COR-L47 (cell line): ENCODE data around the gene LGALS1.
"Not testable (repeated sequence)": the region's sequence is repeated elsewhere in the genome, so short reads cannot be mapped to it uniquely, and the experiment has no call there.

Experiments used
- DNase-seq: peaks from one replicate; lab custom pipeline; 2025; lab: John Stamatoyannopoulos, UW

Gene LGALS1

DNA sequence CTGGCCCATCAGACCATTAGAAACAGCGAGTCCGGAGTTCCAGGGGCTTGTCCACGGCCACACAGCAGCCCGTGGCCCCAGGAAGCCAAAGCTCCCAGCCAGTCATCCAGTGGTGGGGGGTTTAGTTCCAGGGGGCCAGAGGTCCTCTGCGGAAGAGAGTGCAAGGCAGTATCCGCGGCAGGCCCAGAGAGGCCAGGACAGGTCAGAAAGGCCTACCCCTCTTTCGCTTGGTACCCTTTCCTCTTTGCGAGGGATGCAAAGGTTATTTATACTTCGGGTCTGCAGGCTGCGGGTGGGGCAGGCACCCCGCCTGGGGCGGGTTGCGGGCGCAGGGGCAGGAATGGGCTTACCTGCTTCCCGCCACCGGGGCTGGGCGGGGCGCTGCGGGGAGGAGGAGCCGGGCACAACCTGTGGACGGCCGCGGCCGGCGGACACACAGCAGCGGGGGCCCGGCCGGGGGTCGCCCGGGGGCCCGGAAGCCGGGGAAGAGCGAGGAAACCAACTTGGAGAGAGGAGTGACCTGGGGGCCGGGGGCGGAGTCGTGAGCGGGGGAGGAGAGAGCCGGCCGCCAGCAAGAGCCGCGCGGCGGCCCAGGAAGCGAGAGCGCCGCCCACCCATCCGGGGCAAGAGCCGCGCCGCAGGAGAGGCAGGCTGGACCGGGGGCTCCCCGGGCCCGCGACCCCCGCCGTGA, 36.2 kb upstream of the LGALS1 start, which contains the start of gene SH3BP1:
Gene SH3BP1 (plus strand): TSS at position 600 of the 691 bp plus-strand sequence. CDS start 119 bp downstream, outside the sequence.
- peak; percentile 26 for DNase-seq

DNA sequence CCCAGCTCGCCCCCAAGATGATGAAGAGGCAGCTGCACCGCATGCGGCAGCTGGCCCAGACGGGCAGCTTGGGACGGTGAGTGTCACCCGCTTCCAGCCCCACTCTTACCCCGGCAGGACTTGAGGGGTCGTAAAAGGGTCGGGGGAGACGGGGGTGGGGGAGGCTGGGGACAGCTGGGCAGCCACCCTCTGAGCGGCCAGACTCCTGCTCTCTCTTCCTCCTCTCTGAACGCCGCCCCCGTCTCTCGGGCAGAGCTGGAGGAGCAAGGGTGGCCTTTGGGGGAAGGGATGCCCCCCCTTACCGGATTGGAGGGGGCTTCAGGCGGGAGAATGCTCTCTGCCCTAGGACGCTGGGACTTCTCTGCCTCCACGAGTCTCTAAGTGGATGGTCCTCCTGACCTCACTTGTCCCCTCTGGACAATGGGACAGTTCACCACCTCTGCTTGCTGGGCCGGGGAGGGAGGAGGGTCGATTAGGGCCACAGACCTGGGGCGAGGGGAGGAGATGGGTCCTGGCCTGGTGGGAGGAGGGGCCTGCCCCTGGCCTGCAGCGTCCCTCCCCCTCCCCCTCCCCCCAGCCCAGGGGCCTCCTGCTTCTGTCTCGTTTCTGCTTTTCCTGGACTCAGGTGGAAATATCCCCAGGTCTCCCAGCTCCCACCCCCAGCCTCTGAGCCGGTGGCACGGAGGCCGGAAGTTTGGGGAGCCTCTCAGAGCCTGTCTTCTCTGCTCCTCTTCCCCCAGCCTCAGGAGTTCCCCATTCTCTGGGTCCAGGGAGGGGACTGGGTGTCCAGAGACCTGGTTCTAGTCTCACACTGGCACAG, 35.5 kb upstream of the LGALS1 start:
- DNase-seq = no peak

DNA sequence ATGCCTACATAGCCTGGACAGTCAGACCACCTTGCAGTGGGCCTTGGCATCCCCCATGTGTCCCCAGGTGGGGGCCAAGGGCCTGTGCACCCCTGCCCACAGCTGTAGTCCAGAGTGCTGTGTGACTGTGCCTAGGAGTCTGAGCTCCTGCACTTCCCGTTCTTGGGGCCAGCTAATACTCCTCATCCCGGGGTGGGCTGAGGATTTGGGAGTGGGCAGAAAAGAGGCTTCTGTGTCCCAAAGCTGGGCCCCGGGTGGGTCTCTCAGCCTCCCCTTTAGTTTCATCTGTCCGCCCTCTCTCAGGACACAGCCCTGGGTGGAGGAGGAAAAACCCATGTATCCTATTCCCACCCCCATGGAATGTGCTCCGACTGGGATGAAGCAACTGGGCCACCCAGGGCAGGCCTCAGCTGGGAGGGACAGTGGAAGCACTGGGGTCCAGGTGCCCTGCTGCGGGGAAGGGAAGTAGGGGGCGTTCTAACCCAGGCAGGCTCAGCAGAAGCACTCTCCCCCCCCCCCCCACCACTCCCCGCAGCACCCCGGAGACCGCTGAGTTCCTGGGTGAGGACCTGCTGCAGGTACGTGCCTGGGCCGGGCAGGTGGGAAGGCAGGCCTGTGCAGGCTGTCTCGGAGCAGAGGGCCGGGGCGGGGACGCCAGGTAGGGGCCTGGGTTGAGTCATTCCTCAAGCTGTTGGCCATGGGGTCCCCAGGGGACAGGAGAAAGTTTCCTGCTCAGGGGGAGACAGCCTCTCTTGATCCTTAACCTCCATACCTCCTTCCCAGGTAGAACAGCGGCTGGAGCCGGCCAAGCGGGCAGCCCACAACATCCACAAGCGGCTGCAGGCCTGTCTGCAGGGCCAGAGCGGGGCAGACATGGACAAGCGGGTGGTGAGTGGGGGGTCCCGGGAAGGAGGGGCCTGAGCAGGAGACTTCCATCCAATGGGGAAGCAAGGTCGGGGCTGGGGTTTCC, 34.6 kb upstream of the LGALS1 start:
- no peak for DNase-seq

DNA sequence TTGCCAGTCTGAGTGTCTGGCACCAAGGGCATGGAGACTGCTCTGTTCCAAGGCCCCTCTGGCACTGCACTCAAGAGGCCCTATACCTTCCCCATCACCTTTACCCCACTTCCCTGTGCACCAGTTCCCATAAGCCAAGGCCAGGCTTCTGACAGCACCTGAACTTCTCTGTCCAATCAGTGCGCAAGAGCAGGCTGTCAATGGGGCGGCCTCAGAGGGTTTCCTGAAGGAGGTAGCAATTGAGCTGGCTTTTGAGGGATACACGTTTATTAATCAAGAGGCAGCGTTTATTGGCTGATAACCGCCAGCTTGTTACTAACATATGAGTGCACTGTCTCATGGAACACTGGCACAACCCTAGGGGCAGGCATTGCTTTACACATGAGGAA, 33.9 kb upstream of the LGALS1 start:
- DNase-seq = no peak

DNA sequence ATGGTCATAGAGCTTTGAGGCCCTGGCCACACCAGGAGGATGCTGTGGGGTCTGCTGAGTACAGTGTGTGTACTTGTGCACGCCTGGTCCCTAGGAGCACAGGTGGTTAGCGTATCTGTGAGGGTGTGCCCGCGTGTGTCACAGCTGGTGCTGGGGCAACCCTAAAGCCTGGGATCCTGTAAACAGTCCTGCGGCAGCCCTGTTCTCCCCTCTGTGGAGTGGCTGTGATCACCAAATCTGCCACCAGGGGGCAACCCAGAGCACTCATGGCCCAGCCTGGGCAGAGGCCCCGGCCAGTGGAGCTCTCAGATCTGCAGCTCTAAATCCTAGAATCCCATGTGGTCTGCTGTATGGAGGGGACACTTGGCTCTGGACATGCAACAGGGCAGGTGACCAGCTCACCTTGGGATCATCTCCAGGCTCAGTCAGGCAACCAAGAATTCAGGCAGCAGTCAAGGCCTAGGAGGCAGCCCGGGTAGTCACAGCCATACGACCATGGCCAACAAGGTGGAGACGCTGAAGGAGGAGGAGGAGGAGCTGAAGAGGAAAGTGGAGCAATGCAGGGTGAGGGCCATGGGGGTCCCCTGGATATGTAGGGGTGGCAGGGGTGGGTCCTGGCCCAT, 32.1 kb upstream of the LGALS1 start:
- DNase-seq = peak; percentile 48

DNA sequence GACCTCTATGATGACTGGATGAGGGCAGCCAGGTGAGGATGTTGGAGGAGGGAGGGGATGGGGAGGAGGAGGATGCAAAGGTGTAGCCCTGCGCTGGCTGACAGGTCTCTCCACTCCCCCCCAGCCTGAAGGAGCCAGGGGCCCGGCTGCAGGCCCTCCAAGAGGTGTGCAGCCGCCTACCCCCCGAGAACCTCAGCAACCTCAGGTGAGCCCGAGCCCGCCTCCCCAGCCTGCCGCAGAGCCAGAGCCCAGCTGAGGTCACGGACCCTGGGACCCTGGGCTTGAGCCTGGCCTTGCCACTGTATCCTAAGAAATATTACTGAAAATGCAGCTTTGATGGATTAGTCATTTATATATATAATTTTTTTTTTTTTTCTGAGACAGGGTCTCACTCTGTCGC, 28.1 kb upstream of the LGALS1 start:
- DNase-seq = no peak

DNA sequence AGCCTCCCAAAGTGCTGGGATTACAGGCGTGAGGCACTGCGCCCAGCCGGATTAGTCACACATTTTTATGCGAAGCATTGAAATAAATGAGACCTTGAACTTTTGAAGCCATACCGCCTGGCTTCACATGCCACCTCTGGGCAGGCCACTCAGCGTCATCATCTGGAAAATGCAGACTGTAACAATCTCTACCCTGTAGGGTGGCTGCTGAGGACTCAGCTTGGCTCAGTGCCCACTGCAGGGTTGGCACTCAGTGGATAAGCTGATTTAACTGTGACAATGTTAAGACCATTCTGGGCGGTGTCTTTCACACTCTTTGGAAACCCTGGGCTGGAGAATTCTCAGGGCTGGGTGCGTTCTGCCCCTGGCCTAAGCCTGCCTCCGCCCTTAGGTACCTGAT, 27.5 kb upstream of the LGALS1 start:
- no peak for DNase-seq

DNA sequence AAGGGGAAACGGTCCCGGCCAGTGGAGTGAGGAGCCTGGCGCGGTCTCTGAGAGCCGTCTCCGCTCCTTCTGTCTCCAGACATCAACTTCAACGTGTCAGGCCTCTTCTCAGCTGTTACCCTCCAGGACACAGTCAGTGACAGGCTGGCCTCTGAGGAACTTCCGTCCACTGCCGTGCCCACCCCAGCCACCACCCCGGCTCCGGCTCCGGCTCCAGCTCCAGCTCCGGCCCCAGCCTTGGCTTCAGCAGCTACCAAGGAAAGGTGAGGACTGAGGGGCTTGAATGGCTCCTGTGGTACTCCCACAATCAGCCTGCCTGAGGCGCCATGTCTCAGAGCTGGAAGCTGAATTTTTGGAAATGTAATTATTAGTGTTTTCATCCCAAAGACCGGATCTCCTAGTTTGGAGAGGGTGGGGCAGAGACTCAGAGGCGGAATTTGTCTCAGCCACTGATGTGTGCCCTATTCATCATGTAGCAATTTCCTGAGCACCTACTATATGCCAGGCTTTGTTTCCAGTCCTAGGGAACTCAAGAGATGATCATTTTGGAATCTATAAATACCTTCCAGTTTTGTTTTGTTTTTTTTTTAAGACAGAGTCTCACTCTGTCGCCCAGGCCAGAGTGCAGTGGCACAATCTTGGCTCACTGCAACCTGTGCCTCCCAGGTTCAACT, 24.8 kb upstream of the LGALS1 start:
- no peak for DNase-seq

DNA sequence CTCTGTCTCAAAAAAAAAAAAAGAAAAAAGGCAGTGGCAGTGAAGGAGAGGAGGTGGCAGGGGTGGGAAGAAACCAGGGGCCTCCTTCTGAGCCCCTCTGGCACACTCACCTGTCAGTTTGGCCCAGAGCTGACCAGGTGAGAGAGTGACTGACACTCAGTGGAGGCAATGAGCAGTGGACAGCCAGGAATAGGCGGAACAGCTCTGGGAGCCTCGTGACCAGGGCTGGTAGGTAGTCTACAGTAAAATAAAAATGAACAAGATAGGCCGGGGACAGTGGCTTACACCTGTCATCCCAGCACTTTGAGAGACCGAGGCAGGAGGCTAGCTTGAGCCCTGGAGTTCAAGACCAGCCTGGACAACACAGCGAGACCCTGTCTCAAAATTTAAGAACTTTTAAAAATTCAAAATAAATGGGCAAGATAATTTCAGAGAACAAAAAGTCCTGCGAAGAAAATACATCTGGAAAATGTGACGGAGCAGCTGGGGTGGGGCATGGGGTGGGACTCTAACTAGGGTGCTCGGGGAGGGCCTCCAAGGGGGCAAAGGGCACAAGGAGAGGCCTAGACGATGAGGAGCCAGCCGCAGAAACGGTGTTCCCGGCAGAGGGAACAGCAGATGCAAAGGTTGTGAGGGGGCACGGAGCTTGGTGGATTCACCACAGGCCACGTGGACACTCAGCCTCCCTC, 20.7 kb upstream of the LGALS1 start:
- no peak for DNase-seq

DNA sequence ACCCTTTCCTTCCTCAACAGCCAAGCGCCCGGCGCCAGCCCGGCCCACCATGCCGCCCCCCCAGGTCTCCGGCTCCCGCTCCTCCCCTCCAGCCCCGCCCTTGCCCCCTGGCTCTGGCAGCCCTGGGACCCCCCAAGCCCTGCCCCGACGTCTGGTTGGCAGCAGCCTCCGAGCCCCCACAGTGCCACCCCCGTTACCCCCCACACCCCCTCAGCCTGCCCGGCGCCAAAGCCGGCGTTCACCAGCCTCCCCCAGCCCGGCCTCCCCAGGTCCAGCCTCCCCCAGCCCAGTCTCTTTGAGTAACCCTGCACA, 20.2 kb upstream of the LGALS1 start:
- no peak for DNase-seq

DNA sequence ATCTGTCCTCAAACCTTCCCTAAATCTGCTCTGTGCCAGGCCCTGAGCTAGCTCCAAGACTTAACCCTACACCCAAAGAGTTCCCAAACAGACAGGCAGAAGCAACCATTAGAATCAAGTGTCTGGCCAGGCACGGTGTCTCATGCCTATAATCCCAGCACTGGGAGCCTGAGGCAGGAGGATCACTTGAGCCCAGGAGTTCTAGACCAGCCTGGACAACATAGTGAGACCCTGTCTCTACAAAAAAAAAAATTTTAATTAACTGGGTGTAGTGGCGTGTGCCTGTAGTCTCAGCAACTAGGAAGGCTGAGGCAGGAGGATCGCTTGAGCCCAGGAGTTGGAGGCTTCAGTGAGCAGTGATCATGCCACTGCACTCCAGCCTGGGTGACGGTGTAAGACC, 18.9 kb upstream of the LGALS1 start:
- DNase-seq = not testable (repeated sequence)

DNA sequence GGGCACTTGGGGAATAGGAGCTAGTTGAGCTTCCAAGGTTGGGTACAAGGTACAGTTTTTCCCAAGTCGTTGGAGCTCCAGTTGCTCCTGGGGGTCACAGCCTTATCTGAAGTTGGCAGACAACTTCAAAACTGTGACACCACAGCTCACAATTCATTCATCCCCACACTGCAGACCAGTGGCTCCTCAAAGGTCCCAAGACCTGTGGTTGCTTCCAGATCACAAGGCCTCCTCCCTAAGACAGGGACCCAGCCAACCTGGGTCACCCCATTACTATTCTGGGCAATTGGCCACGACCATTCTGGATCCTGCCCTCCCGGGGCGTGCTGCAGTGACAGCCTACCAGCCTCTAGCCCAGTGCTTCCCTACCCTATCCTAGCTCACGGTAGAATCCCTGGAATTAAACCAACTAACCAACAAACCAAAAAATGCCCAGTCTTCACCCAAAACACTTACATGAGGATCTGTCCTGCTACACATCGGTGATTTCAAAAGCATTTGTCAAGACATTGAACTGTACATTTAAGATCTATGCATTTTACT, 17.8 kb upstream of the LGALS1 start:
- DNase-seq = no peak

DNA sequence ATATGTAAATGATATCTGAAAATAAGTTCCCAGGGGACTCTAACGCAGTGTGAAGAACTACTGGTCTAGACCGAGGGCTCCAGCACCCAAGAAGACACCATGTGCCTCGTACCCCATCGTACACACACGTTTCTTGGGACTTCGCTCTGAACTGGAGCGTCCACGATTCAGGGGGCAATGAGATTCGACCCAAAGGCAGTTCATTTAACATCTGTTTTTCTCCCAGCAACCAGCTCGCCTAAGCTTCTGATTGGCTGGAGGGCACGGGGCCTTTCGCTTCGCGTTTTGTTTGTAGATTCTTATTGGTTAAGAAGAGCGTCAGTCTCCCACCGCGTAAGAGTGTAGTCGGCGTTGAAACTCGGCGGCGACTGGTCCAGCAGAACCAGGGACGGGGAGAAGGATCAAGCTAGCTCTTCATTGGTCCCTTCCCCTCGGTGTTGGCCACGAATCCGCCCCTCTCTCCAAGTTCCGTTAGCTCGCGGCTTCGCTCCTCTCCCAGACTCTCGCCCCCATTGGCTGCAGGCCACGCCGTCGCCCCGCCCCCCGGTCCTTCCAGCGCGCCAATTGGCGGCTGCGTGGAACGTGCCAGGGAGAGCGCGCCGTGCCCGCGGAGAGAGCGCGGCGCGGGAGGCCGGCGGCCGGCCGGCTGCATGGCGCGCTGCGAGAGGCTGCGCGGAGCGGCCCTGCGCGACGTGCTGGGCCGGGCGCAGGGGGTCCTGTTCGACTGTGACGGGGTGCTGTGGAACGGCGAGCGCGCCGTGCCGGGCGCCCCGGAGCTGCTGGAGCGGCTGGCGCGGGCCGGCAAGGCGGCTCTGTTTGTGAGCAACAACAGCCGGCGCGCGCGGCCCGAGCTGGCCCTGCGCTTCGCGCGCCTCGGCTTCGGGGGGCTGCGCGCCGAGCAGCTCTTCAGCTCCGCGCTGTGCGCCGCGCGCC, 17.0 kb upstream of the LGALS1 start, which contains the start of gene PDXP:
Gene PDXP (plus strand): TSS at position 591 of the 933 bp plus-strand sequence. CDS start 60 bp downstream, at position 651.
- DNase-seq = peak; percentile 100

DNA sequence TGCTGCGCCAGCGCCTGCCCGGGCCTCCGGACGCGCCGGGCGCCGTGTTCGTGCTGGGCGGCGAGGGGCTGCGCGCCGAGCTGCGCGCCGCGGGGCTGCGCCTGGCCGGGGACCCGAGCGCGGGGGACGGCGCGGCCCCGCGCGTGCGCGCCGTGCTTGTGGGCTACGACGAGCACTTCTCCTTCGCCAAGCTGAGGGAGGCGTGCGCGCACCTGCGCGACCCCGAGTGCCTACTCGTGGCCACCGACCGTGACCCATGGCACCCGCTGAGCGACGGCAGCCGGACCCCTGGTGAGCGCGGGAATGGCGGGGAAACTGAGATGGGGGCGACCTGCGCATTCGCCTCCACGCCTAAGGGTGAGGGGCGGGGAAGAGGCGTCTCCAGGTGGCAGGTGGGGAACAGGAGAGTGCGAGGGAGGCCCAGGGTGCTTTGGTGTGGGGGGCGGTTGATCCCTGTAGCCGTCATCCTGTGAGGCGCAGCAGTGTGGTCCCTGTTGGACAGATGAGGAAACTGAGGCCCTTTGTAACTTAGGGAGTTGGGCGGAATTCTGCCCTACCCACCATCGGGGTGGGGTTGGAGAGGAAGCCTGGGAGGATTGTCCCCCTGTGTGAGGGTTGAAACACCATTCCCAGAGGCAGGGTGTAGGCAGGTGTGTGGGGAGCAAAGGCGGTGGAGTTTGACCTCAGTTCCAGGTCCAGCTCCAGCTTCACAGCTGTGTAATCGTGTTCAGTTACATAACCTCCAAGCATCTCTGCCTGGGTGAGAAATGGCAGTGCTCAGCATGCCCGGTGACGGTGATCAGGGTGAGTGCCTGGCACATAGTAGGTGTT, 16.2 kb upstream of the LGALS1 start:
- DNase-seq = peak; percentile 21

DNA sequence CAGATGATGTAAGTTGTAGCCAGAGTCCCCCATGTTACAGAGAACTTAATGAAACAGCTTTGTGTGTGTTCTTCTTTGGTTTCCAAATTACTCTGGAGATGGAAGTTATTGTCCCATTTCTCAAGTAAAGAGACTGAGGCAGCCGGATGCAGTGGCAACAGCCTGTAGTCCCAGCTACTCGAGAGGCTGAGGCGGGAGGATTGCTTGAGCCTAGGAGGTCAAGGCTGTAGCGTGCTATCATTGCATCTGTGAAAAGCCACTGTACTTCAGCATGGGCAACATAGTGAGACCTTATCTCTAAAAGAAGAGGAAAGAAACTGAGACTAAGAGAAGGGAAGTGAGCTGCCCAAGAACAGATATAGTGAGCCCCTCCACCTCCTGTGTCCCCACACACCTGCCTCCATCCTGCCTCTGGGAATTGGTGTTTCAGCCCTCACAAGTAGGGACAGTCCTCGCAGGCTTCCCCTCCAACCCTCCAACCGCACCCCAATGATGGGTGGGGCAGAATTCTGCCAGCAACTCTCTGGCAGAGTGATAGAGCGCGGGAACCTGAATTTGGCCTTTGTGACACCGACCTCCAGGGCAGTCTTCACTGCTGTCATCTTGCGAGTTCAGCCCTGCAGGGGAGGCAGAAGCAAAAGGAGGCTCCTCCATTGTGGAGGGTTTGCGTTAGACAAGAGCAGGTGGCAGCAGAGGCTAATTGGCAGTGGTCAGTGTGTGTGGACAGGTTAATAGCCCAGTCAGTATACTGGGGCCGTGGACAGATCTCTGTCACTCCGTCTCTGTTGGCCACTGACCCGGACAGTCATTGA, 15.3 kb upstream of the LGALS1 start:
- no peak for DNase-seq

DNA sequence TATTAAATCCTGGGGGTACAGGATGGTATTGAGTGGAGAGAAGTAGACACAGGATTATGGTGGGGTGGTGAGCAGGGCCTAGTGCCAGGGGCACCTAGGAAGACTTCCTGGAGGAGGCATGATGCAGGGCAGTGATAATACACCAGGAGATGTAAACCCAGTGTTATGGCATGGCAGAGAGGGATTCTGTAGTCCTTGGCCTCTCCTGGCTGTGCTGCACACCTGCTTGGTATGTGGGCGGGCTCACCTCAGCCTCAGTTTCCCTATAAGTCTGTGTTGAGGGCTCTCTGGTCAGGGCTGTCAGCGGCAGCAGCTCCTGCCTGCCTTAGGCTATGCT, 14.8 kb upstream of the LGALS1 start:
- DNase-seq = no peak

DNA sequence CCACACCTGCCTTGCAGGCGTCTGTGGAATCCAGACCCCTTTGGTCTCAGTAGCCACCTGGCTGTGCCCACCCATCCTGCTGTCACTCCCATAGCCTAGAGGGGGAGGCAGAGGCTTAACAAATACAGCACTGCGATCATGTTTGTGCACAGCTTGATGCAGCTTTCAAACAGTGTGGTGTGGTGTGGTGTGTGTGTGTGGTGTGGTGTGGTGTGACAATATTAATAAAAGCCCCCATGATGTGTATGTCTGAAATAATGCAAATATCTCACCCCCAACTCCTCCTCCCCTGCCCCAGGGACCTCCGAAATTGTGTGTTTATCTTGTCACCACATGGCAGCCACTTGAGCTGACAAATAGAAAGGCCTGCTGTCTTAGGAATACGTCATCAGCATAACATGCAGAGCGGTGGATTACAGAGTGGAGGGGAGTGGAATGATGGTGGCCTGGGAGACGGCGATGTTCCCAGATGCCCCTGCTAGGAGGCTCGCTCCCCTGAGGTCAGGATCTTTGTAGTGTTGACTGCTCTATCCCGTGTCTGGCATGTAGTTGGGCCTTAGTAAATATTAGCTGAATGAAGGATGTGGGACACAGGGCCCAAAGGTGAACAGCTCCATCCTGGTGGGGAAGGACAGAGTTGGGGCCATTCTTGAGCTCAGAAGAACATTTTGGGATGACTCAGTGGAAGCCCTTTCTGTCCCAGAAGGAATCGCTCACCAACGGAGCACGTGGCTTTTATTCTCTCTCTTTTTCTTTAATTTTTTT, 14.1 kb upstream of the LGALS1 start:
- peak; percentile 59 for DNase-seq
